Right atrium auricular region (tissue), 2 donors: ENCODE data around the gene KPNA3. TPM values are rescaled to one million over a fixed set of nuclear protein-coding genes. Genes with fewer than 3 reads are reported as not detected.

ENCODE experiments used
- DNase-seq: peaks from one replicate; pipeline ENCODE4 v3.0.0-alpha.2; 2019; ENCODE audit warnings: low spot score
- H3K27ac ChIP-seq, 2 donors: fragments of 200-600 bp; sonication (generic); 1 replicate in 1 of 2; 2 replicates in 1 of 2; pipeline ENCODE4 v1.5.1; 2016 to 2019
- H3K27me3 ChIP-seq, 2 donors: fragments of 200-600 bp; sonication (generic); one replicate each; pipeline versions ENCODE4 v1.5.1 to v1.6.0; 2017 to 2019
- H3K36me3 ChIP-seq: fragments of 200-600 bp; sonication (generic); one replicate; pipeline ENCODE4 v1.5.1; 2016
- H3K4me1 ChIP-seq, 2 donors: fragments of 200-600 bp; sonication (generic); one replicate each; pipeline versions ENCODE4 v1.5.1 to v1.6.0; 2017 to 2019
- H3K4me3 ChIP-seq, 2 donors: fragments of 200-600 bp; sonication (generic); 1 replicate in 1 of 2; 2 replicates in 1 of 2; pipeline ENCODE4 v1.5.1; 2017 to 2019; ENCODE audit warnings: mild to moderate bottlenecking in 1 of 2, moderate library complexity in 1 of 2
- H3K9me3 ChIP-seq, 2 donors: fragments of 200-600 bp; sonication (generic); one replicate each; pipeline ENCODE4 v1.5.1; 2019
- total RNA-seq, 2 donors: library from RNA; depleted of rRNA; stranded (reverse); fragments of >200 nt; gene quantifications; one replicate each; pipeline ENCODE4 v1.1.0, GENCODE V29; 2016
- TF ChIP-seq, protein P1 (sequence below), 2 donors: fragments of 200-600 bp; sonication (generic); IDR thresholded peaks; one replicate each; pipeline ENCODE4 v1.5.1; 2019; ENCODE audit warnings: antibody characterized with exemption in 2 of 2

Gene KPNA3
- total RNA-seq, 2 donors from 2014 or later, result 36.6 to 42.0 TPM

DNA sequence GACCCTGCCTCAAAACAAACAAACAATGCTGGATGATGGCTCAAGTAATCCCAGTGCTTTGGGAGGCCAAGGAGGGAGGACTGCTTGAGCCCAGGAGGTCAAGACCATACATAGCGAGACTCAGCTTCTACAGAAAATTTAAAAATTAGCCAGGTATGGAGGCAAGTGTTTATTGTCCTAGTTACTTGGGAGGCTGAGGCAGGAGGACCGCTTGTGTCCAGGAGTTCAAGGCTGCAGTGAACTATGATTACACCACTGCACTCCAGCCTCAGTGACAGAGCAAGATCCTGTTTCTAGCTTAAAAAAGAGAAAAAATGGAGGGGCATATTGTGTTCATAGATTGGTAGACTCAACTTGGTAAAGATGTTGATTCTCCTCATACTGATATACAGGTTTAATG lies 36.2 kb downstream of the KPNA3 start:
- no peaks in the 10 kb centered on the region for H3K36me3 ChIP-seq
- no peaks in the 10 kb centered on the region for H3K4me1 ChIP-seq
- TF ChIP-seq, protein P1, sequence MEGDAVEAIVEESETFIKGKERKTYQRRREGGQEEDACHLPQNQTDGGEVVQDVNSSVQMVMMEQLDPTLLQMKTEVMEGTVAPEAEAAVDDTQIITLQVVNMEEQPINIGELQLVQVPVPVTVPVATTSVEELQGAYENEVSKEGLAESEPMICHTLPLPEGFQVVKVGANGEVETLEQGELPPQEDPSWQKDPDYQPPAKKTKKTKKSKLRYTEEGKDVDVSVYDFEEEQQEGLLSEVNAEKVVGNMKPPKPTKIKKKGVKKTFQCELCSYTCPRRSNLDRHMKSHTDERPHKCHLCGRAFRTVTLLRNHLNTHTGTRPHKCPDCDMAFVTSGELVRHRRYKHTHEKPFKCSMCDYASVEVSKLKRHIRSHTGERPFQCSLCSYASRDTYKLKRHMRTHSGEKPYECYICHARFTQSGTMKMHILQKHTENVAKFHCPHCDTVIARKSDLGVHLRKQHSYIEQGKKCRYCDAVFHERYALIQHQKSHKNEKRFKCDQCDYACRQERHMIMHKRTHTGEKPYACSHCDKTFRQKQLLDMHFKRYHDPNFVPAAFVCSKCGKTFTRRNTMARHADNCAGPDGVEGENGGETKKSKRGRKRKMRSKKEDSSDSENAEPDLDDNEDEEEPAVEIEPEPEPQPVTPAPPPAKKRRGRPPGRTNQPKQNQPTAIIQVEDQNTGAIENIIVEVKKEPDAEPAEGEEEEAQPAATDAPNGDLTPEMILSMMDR (IDR thresholded peaks at IDR 0.05), result no peak
- no peak overlapping the region for H3K4me3 ChIP-seq
- no peak overlapping the region for H3K27ac ChIP-seq
- no peak for DNase-seq
- H3K9me3 ChIP-seq, result no peaks in the 10 kb centered on the region
- no peaks in the 10 kb centered on the region for H3K27me3 ChIP-seq

DNA sequence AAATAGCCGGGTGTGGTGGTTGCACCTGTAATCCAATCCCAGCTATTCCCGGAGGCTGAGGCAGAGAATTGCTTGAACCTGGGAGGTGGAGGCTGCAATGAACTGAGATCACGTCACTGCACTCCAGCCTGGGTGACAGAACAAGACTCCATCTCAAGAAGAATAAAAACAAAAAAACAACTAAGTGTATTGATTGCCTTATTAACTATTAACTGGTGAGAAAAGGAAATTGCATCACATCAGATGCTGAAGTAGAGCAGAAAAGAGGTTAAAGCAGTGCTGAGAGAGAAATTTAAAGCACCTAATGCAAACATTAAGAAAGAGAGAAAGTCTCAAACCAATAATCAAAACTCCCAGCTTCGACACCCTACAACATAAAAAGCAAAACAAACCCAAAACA lies 38.3 kb downstream of the KPNA3 start:
- TF ChIP-seq, protein P1 (IDR thresholded peaks at IDR 0.05), result no peak
- Histone ChIP-seq H3K4me1 (no peaks in the 10 kb centered on the region), H3K27ac (no peak overlapping the region), H3K9me3 (no peaks in the 10 kb centered on the region), H3K36me3 (no peaks in the 10 kb centered on the region), H3K4me3 (no peak overlapping the region), H3K27me3 (no peaks in the 10 kb centered on the region)
- no peak for DNase-seq

DNA sequence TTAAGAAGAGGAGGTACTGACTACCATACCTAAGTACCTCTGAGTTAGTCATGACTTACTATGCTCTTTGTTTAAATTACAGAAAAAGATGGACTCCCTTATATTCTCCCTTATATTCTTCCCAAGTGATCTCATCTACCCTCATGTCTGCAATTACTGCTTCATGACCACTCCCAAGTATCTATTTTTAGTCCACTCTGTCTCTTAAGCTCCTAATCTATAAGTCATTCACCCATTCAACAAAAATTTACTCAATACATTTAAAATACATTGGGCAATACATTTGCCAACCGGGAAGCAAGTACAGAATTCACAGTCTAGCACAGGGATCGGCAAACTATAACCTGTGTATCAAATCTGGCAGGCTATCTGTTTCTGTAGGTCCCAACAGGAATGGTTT lies 42.6 kb downstream of the KPNA3 start:
- TF ChIP-seq, protein P1 (IDR thresholded peaks at IDR 0.05), result no peak
- no peak overlapping the region for H3K4me3 ChIP-seq
- no peaks in the 10 kb centered on the region for H3K9me3 ChIP-seq
- H3K27ac ChIP-seq, result no peak overlapping the region
- no peaks in the 10 kb centered on the region for H3K27me3 ChIP-seq
- H3K36me3 ChIP-seq, result peaks cover 12% of the 10 kb centered on the region
- DNase-seq, result no peak
- H3K4me1 ChIP-seq, result no peaks in the 10 kb centered on the region

DNA sequence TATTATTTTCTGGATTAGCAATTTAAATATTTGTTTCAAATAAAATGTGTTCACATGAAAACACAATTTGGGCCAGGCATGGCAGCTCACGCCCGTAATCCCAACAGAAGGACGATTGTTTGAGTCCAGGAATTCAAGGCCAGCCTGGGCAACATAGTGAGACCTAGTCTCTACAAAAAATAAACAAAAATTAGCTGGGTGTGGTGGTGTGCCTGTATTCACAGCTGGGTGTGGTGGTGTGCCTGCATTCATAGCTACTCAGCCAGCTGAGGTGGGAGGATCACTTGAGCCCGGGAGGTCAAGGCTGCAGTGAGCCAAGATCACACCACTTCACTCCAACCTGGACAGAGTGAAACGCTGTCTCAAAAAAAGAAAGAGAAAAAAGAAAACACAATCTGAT lies 46.4 kb downstream of the KPNA3 start:
- H3K9me3 ChIP-seq, result no peaks in the 10 kb centered on the region
- H3K27me3 ChIP-seq, result no peaks in the 10 kb centered on the region
- no peak overlapping the region for H3K4me3 ChIP-seq
- TF ChIP-seq, protein P1 (IDR thresholded peaks at IDR 0.05), result no peak
- no peak overlapping the region for H3K27ac ChIP-seq
- DNase-seq, result no peak
- H3K4me1 ChIP-seq, result no peaks in the 10 kb centered on the region
- H3K36me3 ChIP-seq, result peaks cover 12% of the 10 kb centered on the region

DNA sequence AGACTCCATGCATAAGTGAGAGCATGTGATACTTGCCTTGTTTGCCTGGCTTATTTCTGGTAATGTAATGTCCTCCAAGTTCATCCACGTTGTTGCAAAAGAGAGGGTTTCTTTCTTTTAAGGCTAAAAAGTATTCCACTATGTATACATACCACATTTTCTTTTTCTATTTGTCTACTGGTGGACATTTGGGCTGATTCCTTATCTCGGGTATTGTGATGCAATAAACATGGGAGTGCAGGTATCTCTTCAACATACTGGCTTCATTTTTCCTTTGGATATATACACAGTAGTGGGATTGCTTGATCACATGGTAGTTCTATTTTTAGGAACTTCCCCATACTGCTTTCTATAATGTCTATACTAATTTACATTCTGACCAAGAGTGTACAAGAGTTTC lies 51.6 kb downstream of the KPNA3 start:
- Histone ChIP-seq H3K9me3 (no peaks in the 10 kb centered on the region), H3K27me3 (no peaks in the 10 kb centered on the region), H3K4me1 (no peaks in the 10 kb centered on the region), H3K27ac (no peak overlapping the region), H3K36me3 (peaks cover 10% of the 10 kb centered on the region), H3K4me3 (no peak overlapping the region)
- TF ChIP-seq, protein P1 (IDR thresholded peaks at IDR 0.05), result no peak
- no peak for DNase-seq

DNA sequence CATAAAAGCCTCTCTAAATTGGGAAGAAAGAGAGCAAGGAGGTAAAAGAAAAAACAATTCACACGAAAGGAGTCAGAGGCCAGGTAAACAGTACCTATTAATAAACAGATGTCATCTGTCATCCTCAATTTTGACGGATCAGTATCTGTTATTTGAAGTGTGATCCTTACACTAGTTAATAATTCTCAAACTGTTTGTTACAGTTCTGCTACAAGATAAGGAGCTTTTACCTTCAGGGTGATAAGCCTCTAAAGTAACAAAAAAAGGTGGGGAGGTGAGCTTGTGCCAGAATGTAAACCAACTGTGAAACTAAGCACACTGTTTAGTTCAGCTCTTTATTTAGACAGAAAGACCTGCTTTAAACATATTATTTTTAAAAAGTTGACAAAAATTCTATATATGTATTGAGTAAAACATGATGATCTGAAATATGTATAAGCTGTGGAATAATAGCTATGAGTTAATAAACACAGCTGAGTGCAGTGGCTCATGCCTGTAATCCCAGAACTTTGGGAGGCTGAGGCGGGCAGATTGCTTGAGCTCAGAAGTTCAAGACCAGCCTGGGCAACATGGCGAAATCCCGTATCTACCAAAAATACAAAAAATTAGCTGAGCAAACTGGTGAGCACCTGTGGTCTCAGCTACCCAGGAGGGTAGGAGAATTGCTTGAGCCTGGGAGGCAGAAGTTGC lies 52.8 kb downstream of the KPNA3 start:
- H3K27ac ChIP-seq, result no peak overlapping the region
- H3K27me3 ChIP-seq, result no peaks in the 10 kb centered on the region
- TF ChIP-seq, protein P1 (IDR thresholded peaks at IDR 0.05), result no peak
- DNase-seq, result no peak
- H3K9me3 ChIP-seq, result no peaks in the 10 kb centered on the region
- no peaks in the 10 kb centered on the region for H3K36me3 ChIP-seq
- H3K4me3 ChIP-seq, result no peak overlapping the region
- H3K4me1 ChIP-seq, result no peaks in the 10 kb centered on the region
